SJSA1 (cell line): ENCODE data around the gene MINDY4B. TPM values are rescaled to one million over a fixed set of nuclear protein-coding genes. Genes with fewer than 3 reads are reported as not detected.

Experiments
- DNase-seq, 2 experiments: peaks; one replicate each; pipeline ENCODE4 v3.0.0-alpha.2; 2015 to 2020; ENCODE audit warnings: low spot score in 2 of 2, low read depth in 1 of 2
- H3K27ac ChIP-seq: fragments of 250-450 bp; sonication (Bioruptor Pico); 2 replicates; pipeline ENCODE4 v1.5.1; 2020; ENCODE audit warnings: mild to moderate bottlenecking, moderate library complexity
- H3K27me3 ChIP-seq: fragments of 250-450 bp; sonication (Bioruptor Pico); replicated peaks from 2 replicates; pipeline ENCODE4 v1.5.1; 2020; ENCODE audit warnings: mild to moderate bottlenecking, moderate library complexity
- H3K36me3 ChIP-seq: fragments of 250-450 bp; sonication (Bioruptor Pico); 2 replicates; pipeline ENCODE4 v1.5.1; 2020; ENCODE audit warnings: mild to moderate bottlenecking
- H3K4me1 ChIP-seq: fragments of 250-450 bp; sonication (Bioruptor Pico); replicated peaks from 2 replicates; pipeline ENCODE4 v1.6.1; 2021; ENCODE audit warnings: mild to moderate bottlenecking
- H3K4me3 ChIP-seq: fragments of 250-450 bp; sonication (Bioruptor Pico); 2 replicates; pipeline ENCODE4 v1.5.1; 2020; ENCODE audit warnings: mild to moderate bottlenecking
- H3K9me3 ChIP-seq: fragments of 250-450 bp; sonication (Bioruptor Pico); replicated peaks from 2 replicates; pipeline ENCODE4 v1.5.1; 2020; ENCODE audit warnings: mild to moderate bottlenecking
- total RNA-seq: library from RNA; depleted of rRNA; stranded (reverse); fragments of >200 nt; shearing (Covaris generic); gene quantifications from 2 replicates; pipeline ENCODE4 v1.2.3, GENCODE V29; 2014; rRNA removed

MINDY4B gene
- total RNA-seq, 1 experiment from 2014 or later: not detected

DNA sequence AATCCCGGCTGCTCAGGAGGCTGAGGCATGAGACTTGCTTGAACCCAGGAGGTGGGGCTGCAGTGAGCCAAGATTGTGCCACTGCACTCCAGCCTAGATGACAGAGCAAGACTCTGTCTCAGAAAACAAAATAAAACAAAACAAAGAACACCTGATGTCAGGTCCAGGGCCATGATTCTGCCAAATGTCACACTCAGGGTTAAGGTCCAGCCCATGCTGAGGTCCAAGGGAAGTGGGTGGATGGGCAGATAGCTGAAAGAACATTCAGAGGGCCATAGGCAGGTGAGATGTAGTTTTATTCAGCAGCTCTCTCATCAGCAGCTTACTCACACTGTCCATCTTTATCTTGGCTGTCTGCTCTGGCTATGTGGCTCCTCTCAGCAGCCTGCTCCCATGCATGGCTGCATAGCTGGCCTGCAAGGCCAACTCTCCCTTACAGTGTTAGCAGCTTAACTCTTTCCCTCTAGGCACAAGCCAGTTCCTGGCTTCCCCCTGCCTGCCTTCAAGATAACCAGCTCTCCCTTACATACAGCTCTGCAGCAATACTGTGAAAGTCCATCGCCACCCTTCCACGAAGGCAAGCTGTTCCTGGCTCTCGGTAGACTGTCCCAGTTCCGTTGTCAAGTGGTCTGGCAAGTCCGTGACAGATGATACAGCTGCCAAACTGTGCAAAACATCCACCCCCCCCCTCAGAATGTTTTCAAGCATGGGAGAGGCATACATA, 79.9 kb downstream of the MINDY4B start:
- no peak for DNase-seq
- H3K4me3 ChIP-seq: no peak overlapping the region

DNA sequence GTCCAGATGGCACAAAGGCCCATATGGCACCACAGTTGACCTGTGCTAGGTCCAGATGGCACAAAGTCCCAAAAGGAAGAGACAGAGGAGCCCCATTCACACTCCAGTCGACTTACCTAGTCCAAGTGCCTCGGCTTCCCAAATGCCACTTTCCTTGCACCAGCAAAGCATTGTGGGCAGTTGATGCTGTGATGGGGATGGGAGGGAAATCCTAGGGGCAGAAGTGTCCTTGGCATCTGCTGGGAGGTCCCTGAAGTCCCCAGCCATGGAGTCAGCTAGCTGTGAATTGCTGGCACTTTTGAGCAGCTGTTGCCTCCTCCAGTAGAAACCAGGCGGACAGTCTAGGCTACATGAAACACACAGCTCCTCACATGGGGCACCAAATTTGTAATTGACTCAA, 82.0 kb downstream of the MINDY4B start:
- Histone ChIP-seq H3K27ac (no peak overlapping the region), H3K36me3 (no peaks in the 10 kb centered on the region), H3K27me3 (no peaks in the 10 kb centered on the region), H3K4me3 (no peak overlapping the region), H3K4me1 (no peaks in the 10 kb centered on the region), H3K9me3 (no peaks in the 10 kb centered on the region)
- DNase-seq: no peak

More for the DNA sequence above, 79.9 kb downstream of the MINDY4B start:
- Histone ChIP-seq H3K36me3 (no peaks in the 10 kb centered on the region), H3K4me1 (no peaks in the 10 kb centered on the region), H3K27ac (no peak overlapping the region), H3K9me3 (no peaks in the 10 kb centered on the region), H3K27me3 (no peaks in the 10 kb centered on the region)

- no peak overlapping the region for H3K4me3 ChIP-seq
- no peak for DNase-seq
- no peak overlapping the region for H3K27ac ChIP-seq
- H3K27me3 ChIP-seq: no peaks in the 10 kb centered on the region
- H3K9me3 ChIP-seq: no peaks in the 10 kb centered on the region
- H3K4me1 ChIP-seq: no peaks in the 10 kb centered on the region
- no peaks in the 10 kb centered on the region for H3K36me3 ChIP-seq
These were observed 82.6 kb downstream of the MINDY4B start for GRCh38 chr3:150822636-150823035.

Other genes with a start within 250 kb of the MINDY4B start
- not detected in 2 replicates for gene ERICH6, start 201.5 kb downstream of the MINDY4B start, total RNA-seq
- 22.7 and 24.6 TPM in 2 replicates for gene SIAH2, start 142.3 kb downstream of the MINDY4B start, total RNA-seq
- gene CLRN1, start 67.3 kb upstream of the MINDY4B start, total RNA-seq: not detected in 2 replicates
- gene MED12L, start 180.2 kb upstream of the MINDY4B start, total RNA-seq: 0.29 TPM in 1 of 2 replicates, not detected in the other